ENCODE results near the gene NARS2.
"Not testable (repeated sequence)": the region's sequence is repeated elsewhere in the genome, so short reads cannot be mapped to it uniquely, and the experiment has no call there.

The NARS2 gene, protein sequence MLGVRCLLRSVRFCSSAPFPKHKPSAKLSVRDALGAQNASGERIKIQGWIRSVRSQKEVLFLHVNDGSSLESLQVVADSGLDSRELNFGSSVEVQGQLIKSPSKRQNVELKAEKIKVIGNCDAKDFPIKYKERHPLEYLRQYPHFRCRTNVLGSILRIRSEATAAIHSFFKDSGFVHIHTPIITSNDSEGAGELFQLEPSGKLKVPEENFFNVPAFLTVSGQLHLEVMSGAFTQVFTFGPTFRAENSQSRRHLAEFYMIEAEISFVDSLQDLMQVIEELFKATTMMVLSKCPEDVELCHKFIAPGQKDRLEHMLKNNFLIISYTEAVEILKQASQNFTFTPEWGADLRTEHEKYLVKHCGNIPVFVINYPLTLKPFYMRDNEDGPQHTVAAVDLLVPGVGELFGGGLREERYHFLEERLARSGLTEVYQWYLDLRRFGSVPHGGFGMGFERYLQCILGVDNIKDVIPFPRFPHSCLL

DNA sequence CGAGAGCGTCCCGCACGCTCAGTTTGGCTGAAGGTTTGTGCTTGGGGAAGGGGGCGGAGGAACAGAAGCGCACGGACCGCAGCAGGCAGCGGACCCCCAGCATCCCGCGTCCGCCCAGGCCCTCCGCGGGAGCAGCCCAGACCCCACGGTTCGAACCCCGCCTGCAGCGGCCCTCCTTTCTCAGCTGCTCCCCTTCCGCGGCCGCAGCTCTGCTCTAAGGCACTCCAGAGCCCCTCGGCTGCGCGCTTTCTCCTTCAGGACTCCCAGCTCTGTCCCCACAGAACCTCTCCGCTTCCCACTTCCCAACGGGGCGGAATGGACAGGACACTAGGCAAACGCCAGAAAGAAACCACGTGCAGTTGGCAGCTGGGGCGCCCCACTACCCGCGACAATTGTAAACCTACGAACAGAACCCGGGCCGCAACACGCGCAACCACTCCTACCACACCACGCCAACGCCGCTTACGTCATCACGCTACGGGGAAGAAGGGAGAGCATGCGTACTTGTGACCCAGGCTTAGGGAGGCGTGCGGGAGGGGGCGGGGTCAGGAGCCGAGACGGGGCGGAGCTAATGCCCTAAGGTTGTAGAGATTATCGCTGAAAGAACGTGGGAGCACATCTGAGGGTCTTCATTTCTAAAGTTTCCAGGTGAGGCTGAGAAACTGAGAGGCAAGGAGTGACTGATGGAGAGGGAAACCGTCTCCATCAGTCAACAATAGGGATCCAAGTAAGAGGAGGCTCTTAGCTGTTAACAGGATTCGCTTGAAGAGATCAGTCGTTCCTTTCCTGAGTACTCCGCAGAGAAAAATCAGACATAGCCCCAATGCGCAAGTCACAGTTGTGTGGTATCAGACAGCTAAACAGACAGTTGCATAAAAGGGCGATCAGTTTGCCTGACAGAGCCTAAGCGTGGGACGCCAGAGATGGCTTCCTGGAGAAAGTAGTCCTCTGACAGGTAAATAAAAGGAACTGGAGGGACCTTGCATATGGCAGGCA is at the start of gene NARS2:
Gene NARS2, minus strand, starts transcription at position 479 of the 996 bp plus-strand sequence. Its CDS starts 376 bp downstream, at position 103.
- DNase-seq (ENCODE audit: extremely low read depth, low read depth) = peak; percentile 88
- TF ChIP-seq, protein P1, sequence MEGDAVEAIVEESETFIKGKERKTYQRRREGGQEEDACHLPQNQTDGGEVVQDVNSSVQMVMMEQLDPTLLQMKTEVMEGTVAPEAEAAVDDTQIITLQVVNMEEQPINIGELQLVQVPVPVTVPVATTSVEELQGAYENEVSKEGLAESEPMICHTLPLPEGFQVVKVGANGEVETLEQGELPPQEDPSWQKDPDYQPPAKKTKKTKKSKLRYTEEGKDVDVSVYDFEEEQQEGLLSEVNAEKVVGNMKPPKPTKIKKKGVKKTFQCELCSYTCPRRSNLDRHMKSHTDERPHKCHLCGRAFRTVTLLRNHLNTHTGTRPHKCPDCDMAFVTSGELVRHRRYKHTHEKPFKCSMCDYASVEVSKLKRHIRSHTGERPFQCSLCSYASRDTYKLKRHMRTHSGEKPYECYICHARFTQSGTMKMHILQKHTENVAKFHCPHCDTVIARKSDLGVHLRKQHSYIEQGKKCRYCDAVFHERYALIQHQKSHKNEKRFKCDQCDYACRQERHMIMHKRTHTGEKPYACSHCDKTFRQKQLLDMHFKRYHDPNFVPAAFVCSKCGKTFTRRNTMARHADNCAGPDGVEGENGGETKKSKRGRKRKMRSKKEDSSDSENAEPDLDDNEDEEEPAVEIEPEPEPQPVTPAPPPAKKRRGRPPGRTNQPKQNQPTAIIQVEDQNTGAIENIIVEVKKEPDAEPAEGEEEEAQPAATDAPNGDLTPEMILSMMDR (IDR thresholded peaks at IDR 0.05; ENCODE audit: low read depth, low read length) = no peak

DNA sequence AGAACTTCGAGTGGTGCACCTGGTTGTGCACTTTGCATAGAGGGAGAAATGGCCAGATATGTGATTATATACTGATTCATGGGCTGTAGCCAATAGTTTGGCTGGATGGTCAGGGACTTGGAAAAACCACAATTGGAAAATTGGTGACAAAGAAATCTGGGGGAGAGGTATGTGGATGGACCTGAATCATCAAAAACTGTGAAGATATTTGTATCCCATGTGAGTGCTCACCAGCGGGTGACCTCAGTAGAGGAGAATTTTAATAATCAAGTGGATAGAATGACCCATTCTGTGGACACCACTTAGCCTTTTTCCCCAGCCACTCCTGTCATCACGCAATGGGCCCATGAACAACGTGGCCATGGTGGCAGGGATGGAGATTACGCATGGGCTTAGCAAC is 48.0 kb upstream of the NARS2 start:
- TF ChIP-seq, protein P1 (IDR thresholded peaks at IDR 0.05; ENCODE audit: low read depth, low read length) = no peak
- no peak for DNase-seq (ENCODE audit: extremely low read depth, low read depth)

DNA sequence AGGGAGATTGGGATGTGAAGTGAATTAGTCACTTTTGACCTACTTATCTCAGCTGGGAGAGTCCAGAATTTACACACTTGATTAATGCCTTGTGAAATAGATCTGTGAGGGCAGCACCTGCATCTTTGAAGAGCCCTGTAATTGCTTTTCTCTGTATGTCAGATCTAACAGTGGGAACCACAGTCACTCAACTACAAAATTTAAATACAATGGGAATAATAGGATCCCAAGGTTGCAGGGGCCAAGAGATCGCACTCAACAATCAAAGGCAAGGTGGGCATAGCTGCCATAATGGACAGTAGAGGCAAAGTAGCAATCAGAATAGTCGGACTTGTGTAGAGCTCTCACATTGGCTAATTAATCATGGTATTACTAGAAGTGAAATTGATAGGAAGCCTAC is 45.5 kb upstream of the NARS2 start:
- DNase-seq (ENCODE audit: extremely low read depth, low read depth) = no peak

DNA sequence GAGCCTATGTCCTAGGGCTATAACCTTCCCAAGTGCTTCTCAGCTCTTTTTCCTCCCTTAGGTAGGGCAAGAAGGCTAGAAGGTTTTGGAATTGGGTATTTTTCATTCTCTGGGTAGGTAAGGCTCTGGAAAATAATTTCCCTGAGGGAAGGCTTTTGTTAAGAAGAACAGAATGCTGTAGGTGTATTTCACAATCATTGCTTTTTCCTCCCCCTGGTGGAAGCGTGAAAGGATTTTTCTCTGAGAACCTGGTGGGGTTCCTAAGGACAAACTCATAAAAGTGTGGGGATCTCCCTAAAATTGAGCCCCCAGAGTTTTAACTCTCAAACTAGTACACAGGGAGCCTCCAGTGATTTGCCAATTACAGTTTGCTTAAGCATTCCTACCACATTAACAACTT is 41.1 kb upstream of the NARS2 start:
- no peak for DNase-seq (ENCODE audit: extremely low read depth, low read depth)
- TF ChIP-seq, protein P1 (IDR thresholded peaks at IDR 0.05; ENCODE audit: low read depth, low read length) = no peak

More for the DNA sequence above, 45.5 kb upstream of the NARS2 start:
- TF ChIP-seq, protein P1 (IDR thresholded peaks at IDR 0.05; ENCODE audit: low read depth, low read length) = no peak

DNA sequence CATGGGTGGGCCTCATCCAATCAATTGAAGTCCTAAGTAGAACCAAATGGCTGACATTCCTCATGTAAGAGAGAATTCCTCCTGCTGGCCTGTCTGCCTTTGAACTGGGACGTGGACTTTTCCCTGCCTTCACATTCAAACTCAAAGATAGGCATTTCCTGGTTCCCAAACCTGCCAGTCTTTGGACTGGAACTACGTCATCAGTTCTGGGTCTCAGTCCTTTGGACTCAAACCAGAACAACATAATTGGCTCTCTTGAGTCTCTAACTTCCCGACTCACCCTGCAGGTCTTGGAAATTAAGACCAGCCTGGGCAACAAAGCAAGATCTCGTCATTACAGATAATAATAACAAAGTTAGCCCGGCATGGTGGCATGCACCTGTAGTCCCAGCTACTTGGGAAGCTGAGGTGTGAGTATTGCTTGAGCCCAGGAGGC is 38.7 kb upstream of the NARS2 start:
- DNase-seq (ENCODE audit: extremely low read depth, low read depth) = no peak
- TF ChIP-seq, protein P1 (IDR thresholded peaks at IDR 0.05; ENCODE audit: low read depth, low read length) = no peak

DNA sequence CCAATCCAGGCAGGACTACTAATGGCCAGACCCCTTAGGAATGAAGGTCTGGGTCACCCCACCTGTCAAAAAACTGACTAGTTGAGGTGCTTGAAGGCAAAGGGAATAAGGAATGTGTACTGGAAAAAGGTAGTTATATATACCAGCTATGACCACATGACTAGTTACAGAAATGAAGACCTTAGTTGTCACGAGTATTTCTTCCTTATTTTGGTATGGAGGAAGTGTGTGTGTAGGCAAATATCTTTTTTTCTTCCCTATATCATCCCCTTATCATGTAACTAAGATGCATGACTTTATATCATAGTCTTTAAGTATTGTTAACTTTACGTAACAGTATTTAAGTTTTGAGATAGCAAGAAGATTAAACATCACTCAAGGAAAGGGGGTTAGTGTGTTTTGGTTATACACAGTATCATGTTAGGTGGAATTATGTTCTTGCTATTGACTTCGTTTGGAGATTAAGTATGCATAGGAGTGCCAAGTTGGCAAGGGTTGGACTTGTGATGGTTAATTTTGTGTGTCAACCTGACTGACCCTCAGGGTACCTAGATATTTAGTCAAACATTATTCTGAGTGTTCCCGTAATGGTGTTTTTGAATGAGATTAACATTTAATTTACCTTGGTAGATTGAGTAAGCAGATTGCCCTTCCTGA is 38.2 kb upstream of the NARS2 start:
- no peak for DNase-seq (ENCODE audit: extremely low read depth, low read depth)
- TF ChIP-seq, protein P1 (IDR thresholded peaks at IDR 0.05; ENCODE audit: low read depth, low read length) = no peak

DNA sequence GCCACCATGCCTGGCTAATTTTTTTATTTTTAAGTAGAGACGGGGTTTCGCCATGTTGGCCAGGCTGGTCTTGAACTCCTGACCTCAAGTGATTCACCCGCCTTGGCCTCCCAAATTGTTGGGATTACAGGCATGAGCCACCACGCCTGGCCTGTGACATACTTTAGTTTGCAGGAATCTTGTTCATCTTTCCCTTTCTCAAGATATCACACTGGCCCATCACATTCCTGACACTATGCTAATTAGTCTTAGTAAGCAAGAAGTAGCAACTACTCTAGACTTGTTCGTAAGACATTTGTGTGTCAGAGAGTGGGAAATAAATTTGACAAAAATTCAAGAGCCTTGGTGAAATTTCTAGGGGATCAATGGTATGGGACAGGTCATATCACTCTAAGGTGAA is 34.7 kb upstream of the NARS2 start:
- not testable (repeated sequence) for DNase-seq (ENCODE audit: extremely low read depth, low read depth)

Measured in AG09319 (cell line).